ENCODE data around the gene OGFOD2.

Gene OGFOD2

DNA sequence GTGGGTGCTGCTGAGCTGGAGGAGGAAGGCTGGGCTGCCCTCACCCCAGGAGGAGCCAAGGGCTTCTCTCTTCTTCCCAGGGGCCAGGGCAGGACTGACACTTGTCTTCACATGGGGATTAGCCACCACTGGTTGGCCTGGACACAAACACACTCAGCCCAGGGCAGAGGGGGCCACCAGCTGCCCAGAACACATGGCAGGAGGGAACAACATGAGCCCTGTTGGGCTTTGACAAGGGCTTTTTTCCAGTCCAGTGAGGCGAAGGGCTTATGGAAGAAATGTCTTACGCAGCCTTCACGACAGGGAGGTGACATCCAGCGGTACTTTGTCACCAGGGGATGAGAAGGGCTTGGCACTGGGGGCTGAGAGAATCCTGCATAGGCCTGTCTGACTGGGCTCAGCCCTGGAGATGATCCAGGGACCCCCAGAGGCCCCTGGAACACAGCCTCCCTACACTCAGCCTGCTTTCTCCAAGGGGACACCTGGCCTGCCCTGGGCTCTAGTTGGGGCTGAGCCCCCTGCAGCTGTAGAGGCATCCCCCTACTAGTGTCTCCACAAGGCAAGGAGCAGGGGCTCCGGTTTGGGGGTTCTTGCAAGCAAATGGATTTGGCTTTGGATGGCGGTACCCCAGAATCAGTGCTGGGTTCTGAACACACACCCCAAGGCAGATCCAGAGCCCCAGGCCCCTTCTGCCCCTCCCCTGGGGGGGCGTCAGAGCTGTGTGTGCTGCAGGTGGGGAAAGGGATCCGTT, 24.3 kb downstream of the OGFOD2 start (continued):
- TF ChIP-seq, protein P1, sequence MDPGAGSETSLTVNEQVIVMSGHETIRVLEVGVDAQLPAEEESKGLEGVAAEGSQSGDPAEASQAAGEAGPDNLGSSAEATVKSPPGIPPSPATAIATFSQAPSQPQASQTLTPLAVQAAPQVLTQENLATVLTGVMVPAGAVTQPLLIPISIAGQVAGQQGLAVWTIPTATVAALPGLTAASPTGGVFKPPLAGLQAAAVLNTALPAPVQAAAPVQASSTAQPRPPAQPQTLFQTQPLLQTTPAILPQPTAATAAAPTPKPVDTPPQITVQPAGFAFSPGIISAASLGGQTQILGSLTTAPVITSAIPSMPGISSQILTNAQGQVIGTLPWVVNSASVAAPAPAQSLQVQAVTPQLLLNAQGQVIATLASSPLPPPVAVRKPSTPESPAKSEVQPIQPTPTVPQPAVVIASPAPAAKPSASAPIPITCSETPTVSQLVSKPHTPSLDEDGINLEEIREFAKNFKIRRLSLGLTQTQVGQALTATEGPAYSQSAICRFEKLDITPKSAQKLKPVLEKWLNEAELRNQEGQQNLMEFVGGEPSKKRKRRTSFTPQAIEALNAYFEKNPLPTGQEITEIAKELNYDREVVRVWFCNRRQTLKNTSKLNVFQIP (CRISPR knock-in tag; IDR thresholded peaks at IDR 0.05; ENCODE audit: borderline replicate concordance, low read depth): no peak
- TF ChIP-seq ZC3H10 (CRISPR knock-in tag; IDR thresholded peaks at IDR 0.05): no peak

GRCh38 chr12:122999986-123000420, 25.0 kb downstream of the OGFOD2 start:
- no peak for TF ChIP-seq TCF4 (CRISPR knock-in tag; IDR thresholded peaks at IDR 0.05; ENCODE audit: borderline replicate concordance)
- TF ChIP-seq OSR1 (CRISPR knock-in tag; IDR thresholded peaks at IDR 0.05): no peak
- TF ChIP-seq, protein P2, sequence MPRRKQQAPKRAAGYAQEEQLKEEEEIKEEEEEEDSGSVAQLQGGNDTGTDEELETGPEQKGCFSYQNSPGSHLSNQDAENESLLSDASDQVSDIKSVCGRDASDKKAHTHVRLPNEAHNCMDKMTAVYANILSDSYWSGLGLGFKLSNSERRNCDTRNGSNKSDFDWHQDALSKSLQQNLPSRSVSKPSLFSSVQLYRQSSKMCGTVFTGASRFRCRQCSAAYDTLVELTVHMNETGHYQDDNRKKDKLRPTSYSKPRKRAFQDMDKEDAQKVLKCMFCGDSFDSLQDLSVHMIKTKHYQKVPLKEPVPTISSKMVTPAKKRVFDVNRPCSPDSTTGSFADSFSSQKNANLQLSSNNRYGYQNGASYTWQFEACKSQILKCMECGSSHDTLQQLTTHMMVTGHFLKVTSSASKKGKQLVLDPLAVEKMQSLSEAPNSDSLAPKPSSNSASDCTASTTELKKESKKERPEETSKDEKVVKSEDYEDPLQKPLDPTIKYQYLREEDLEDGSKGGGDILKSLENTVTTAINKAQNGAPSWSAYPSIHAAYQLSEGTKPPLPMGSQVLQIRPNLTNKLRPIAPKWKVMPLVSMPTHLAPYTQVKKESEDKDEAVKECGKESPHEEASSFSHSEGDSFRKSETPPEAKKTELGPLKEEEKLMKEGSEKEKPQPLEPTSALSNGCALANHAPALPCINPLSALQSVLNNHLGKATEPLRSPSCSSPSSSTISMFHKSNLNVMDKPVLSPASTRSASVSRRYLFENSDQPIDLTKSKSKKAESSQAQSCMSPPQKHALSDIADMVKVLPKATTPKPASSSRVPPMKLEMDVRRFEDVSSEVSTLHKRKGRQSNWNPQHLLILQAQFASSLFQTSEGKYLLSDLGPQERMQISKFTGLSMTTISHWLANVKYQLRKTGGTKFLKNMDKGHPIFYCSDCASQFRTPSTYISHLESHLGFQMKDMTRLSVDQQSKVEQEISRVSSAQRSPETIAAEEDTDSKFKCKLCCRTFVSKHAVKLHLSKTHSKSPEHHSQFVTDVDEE (CRISPR knock-in tag; IDR thresholded peaks at IDR 0.05): no peak
- no peak for TF ChIP-seq ZNF565 (CRISPR knock-in tag; conservative IDR thresholded peaks at IDR 0.05; ENCODE audit: low read depth)
- TF ChIP-seq ZNF70 (CRISPR knock-in tag; IDR thresholded peaks at IDR 0.05): no peak
- no peak for TF ChIP-seq CREB5 (CRISPR knock-in tag; IDR thresholded peaks at IDR 0.05; ENCODE audit: low read depth)
- TF ChIP-seq, protein P3, sequence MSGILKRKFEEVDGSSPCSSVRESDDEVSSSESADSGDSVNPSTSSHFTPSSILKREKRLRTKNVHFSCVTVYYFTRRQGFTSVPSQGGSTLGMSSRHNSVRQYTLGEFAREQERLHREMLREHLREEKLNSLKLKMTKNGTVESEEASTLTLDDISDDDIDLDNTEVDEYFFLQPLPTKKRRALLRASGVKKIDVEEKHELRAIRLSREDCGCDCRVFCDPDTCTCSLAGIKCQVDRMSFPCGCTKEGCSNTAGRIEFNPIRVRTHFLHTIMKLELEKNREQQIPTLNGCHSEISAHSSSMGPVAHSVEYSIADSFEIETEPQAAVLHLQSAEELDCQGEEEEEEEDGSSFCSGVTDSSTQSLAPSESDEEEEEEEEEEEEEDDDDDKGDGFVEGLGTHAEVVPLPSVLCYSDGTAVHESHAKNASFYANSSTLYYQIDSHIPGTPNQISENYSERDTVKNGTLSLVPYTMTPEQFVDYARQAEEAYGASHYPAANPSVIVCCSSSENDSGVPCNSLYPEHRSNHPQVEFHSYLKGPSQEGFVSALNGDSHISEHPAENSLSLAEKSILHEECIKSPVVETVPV (CRISPR knock-in tag; IDR thresholded peaks at IDR 0.05): no peak
- TF ChIP-seq SNAI2 (CRISPR knock-in tag; IDR thresholded peaks at IDR 0.05): no peak
- no peak for TF ChIP-seq CSDC2 (CRISPR knock-in tag; IDR thresholded peaks at IDR 0.05)
- no peak for TF ChIP-seq ISL1 (CRISPR knock-in tag; IDR thresholded peaks at IDR 0.05)
- no peak for TF ChIP-seq ARNTL (CRISPR knock-in tag; IDR thresholded peaks at IDR 0.05; ENCODE audit: borderline replicate concordance, low read depth)
- no peak for TF ChIP-seq GLIS3 (CRISPR knock-in tag; IDR thresholded peaks at IDR 0.05)
- TF ChIP-seq TOX (CRISPR knock-in tag; IDR thresholded peaks at IDR 0.05; ENCODE audit: borderline replicate concordance): no peak
- no peak for TF ChIP-seq ZNF8 (CRISPR knock-in tag; IDR thresholded peaks at IDR 0.05)
- TF ChIP-seq, protein P1 (CRISPR knock-in tag; IDR thresholded peaks at IDR 0.05; ENCODE audit: borderline replicate concordance, low read depth): no peak
- no peak for TF ChIP-seq BACH2 (CRISPR knock-in tag; IDR thresholded peaks at IDR 0.05; ENCODE audit: borderline replicate concordance)
- TF ChIP-seq, protein P4, sequence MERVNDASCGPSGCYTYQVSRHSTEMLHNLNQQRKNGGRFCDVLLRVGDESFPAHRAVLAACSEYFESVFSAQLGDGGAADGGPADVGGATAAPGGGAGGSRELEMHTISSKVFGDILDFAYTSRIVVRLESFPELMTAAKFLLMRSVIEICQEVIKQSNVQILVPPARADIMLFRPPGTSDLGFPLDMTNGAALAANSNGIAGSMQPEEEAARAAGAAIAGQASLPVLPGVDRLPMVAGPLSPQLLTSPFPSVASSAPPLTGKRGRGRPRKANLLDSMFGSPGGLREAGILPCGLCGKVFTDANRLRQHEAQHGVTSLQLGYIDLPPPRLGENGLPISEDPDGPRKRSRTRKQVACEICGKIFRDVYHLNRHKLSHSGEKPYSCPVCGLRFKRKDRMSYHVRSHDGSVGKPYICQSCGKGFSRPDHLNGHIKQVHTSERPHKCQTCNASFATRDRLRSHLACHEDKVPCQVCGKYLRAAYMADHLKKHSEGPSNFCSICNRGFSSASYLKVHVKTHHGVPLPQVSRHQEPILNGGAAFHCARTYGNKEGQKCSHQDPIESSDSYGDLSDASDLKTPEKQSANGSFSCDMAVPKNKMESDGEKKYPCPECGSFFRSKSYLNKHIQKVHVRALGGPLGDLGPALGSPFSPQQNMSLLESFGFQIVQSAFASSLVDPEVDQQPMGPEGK (CRISPR knock-in tag; IDR thresholded peaks at IDR 0.05; ENCODE audit: borderline replicate concordance): no peak
- TF ChIP-seq ESRRG (CRISPR knock-in tag; IDR thresholded peaks at IDR 0.05): no peak
- ATAC-seq: no peak
